GM12891 (cell line): ENCODE results near the gene GOLGA1.

Experiments used
- DNase-seq: peaks from one replicate; pipeline ENCODE4 v3.0.0; 2011; ENCODE audit warnings: low spot score; ENCODE audit not compliant: insufficient read length
- FAIRE-seq: peaks from 2 replicates; lab custom pipeline; 2011; peaks lifted over from hg19 to GRCh38; lab: Jason Lieb, UNC
- PAX5 ChIP-seq: IDR thresholded peaks from 2 replicates; pipeline ENCODE4 v1.6.1; 2011; ENCODE audit warnings: low read length, moderate library complexity, mild to moderate bottlenecking; ENCODE audit not compliant: insufficient read depth, severe bottlenecking
- POLR2A ChIP-seq: IDR thresholded peaks from 2 replicates; pipeline ENCODE4 v1.6.1; 2011; ENCODE audit warnings: low read depth, low read length, control low read depth
- POLR2AphosphoS5 ChIP-seq: IDR thresholded peaks from 2 replicates; pipeline ENCODE4 v1.6.1; 2011; ENCODE audit warnings: low read depth, low read length, control low read depth
- POU2F2 ChIP-seq: IDR thresholded peaks from 2 replicates; pipeline ENCODE4 v1.6.1; 2011; ENCODE audit warnings: low read depth, mild to moderate bottlenecking, control low read depth, low read length, moderate library complexity
- SPI1 ChIP-seq: IDR thresholded peaks from 2 replicates; pipeline ENCODE4 v1.6.1; 2011; ENCODE audit warnings: low read depth, low read length, control low read depth
- TAF1 ChIP-seq: IDR thresholded peaks from 2 replicates; pipeline ENCODE4 v1.6.1; 2011; ENCODE audit warnings: low read depth, low read length, control low read depth

The GOLGA1 gene

GRCh38 chr9:124877021-124877782 is 63.7 kb downstream of the GOLGA1 start:
- FAIRE-seq: no peak
- TF ChIP-seq POLR2AphosphoS5 (peak; percentile 19; the same call in 1 of the 2 replicates), PAX5 (no peak), POLR2A (no peak)
- no peak for DNase-seq

- TF ChIP-seq POU2F2: no peak
- no peak for TF ChIP-seq SPI1
- TF ChIP-seq PAX5: no peak
- no peak for TF ChIP-seq TAF1
- no peak for TF ChIP-seq POLR2AphosphoS5
- no peak for TF ChIP-seq POLR2A
- DNase-seq (no peak), FAIRE-seq (no peak)
Observed at GRCh38 chr9:124875501-124875900, 65.4 kb downstream of the GOLGA1 start.

- TF ChIP-seq POU2F2: no peak
- no peak for TF ChIP-seq POLR2AphosphoS5
- no peak for FAIRE-seq
- no peak for DNase-seq
Observed at GRCh38 chr9:124873664-124874063, 67.2 kb downstream of the GOLGA1 start.

- DNase-seq (no peak), FAIRE-seq (no peak)
- TF ChIP-seq PAX5: no peak
- 0 out of 2 replicates have a peak, but pooled peaks have one; percentile 5 for TF ChIP-seq POLR2AphosphoS5
- TF ChIP-seq POLR2A: 0 out of 2 replicates have a peak, but pooled peaks have one; percentile 26
Observed at GRCh38 chr9:124871156-124871561, 69.7 kb downstream of the GOLGA1 start.

- no peak for DNase-seq
- no peak for FAIRE-seq
- TF ChIP-seq POLR2A: no peak
- TF ChIP-seq POLR2AphosphoS5: no peak
- no peak for TF ChIP-seq POU2F2
- no peak for TF ChIP-seq SPI1
- no peak for TF ChIP-seq TAF1
- no peak for TF ChIP-seq PAX5
Observed at GRCh38 chr9:124870723-124871122, 70.2 kb downstream of the GOLGA1 start.

- TF ChIP-seq POU2F2 (peak; percentile 95), PAX5 (no peak), POLR2AphosphoS5 (peak; percentile 78), SPI1 (0 out of 2 replicates have a peak, but pooled peaks have one; percentile 0), TAF1 (peak; percentile 60), POLR2A (peak; percentile 71; the same call in 1 of the 2 replicates)
- DNase-seq (no peak), FAIRE-seq (peak; percentile 31)
Observed at GRCh38 chr9:124869986-124870560, 70.8 kb downstream of the GOLGA1 start.

- TF ChIP-seq POLR2A: no peak
- no peak for TF ChIP-seq SPI1
- no peak for TF ChIP-seq POU2F2
- no peak for TF ChIP-seq POLR2AphosphoS5
- no peak for TF ChIP-seq TAF1
- TF ChIP-seq PAX5: no peak
- no peak for DNase-seq
- no peak for FAIRE-seq
Observed at GRCh38 chr9:124869466-124869985, 71.4 kb downstream of the GOLGA1 start.

GRCh38 chr9:124868511-124869465 is 72.1 kb downstream of the GOLGA1 start:
- DNase-seq: peak; percentile 95
- FAIRE-seq: peak; percentile 69
- no peak for TF ChIP-seq PAX5
- TF ChIP-seq POU2F2: peak; percentile 64
- peak; percentile 82 for TF ChIP-seq POLR2A
- peak; percentile 84 for TF ChIP-seq POLR2AphosphoS5
- peak; percentile 87 for TF ChIP-seq TAF1
- no peak for TF ChIP-seq SPI1

- TF ChIP-seq POU2F2 (no peak), PAX5 (no peak), TAF1 (no peak), POLR2A (no peak), SPI1 (no peak)
- FAIRE-seq: no peak
- DNase-seq: no peak
Observed at GRCh38 chr9:124863371-124863871, 77.5 kb downstream of the GOLGA1 start.
